Ascending aorta (tissue), 2 donors: ENCODE results near the gene SMG1. TPM values are rescaled to one million over a fixed set of nuclear protein-coding genes. Genes with fewer than 3 reads are reported as not detected.

ENCODE experiments used
- DNase-seq, 2 donors: peaks; one replicate each; pipeline ENCODE4 v3.0.0-alpha.2; 2019; ENCODE audit warnings: low spot score in 2 of 2
- H3K27ac ChIP-seq, 2 donors: fragments of 200-600 bp; sonication (generic); one replicate each; pipeline ENCODE4 v1.5.1; 2016 to 2017; ENCODE audit warnings: mild to moderate bottlenecking in 1 of 2
- H3K27me3 ChIP-seq: fragments of 200-600 bp; sonication (generic); one replicate; pipeline ENCODE4 v1.5.1; 2017
- H3K36me3 ChIP-seq, 2 donors: fragments of 200-600 bp; sonication (generic); one replicate each; pipeline ENCODE4 v1.5.1; 2016
- H3K4me1 ChIP-seq, 2 donors: fragments of 200-600 bp; sonication (generic); one replicate each; pipeline ENCODE4 v1.5.1; 2016 to 2017; ENCODE audit warnings: mild to moderate bottlenecking in 1 of 2
- H3K4me3 ChIP-seq, 2 donors: fragments of 200-600 bp; sonication (generic); one replicate each; pipeline ENCODE4 v1.5.1; 2016 to 2017; ENCODE audit warnings: mild to moderate bottlenecking in 1 of 2
- H3K9me3 ChIP-seq, 2 donors: fragments of 200-600 bp; sonication (generic); one replicate each; pipeline ENCODE4 v1.5.1; 2016
- CTCF ChIP-seq, 3 experiments: fragments of 200-600 bp in 2 of 3; fragments of 450-650 bp in 1 of 3; sonication (generic) in 2 of 3; IDR thresholded peaks; one replicate each; pipeline ENCODE4 v1.5.1; 2016 to 2019; ENCODE audit warnings: antibody characterized with exemption in 3 of 3, mild to moderate bottlenecking in 1 of 3, moderate library complexity in 1 of 3
- intact Hi-C: fragments of 100-400 bp; cut with DNase I; formaldehyde crosslinking; loops from one replicate; pipeline ENCODE4 v1.15.1; 2023
- total RNA-seq: library from RNA; depleted of rRNA; stranded (reverse); fragments of >200 nt; gene quantifications from one replicate; pipeline ENCODE4 v1.1.0, GENCODE V29; 2016

Gene SMG1
- total RNA-seq, 1 donor from 2014 or later: 48.3 TPM

GRCh38 chr16:18941471-18941870, 15.3 kb upstream of the SMG1 start:
- H3K4me1 ChIP-seq: peaks cover 0 to 4% of the 10 kb centered on the region in 2 donors
- no peak overlapping the region for H3K4me3 ChIP-seq
- H3K36me3 ChIP-seq: no peaks in the 10 kb centered on the region
- intact Hi-C loops: no loop called here
- H3K27me3 ChIP-seq: no peaks in the 10 kb centered on the region
- H3K27ac ChIP-seq: no peak overlapping the region
- no peaks in the 10 kb centered on the region for H3K9me3 ChIP-seq
- no peak for TF ChIP-seq CTCF (IDR thresholded peaks at IDR 0.05)
- DNase-seq: no peak

GRCh38 chr16:18938986-18939385, 12.8 kb upstream of the SMG1 start:
- DNase-seq: no peak
- Histone ChIP-seq H3K9me3 (no peaks in the 10 kb centered on the region), H3K4me3 (no peak overlapping the region), H3K27ac (no peak overlapping the region), H3K27me3 (no peaks in the 10 kb centered on the region), H3K4me1 (no peaks in the 10 kb centered on the region), H3K36me3 (no peaks in the 10 kb centered on the region)
- TF ChIP-seq CTCF (IDR thresholded peaks at IDR 0.05): no peak
- intact Hi-C loops: no loop called here

GRCh38 chr16:18937390-18937789, 11.2 kb upstream of the SMG1 start:
- intact Hi-C loops: no loop called here
- no peak overlapping the region for H3K4me3 ChIP-seq
- no peak for TF ChIP-seq CTCF (IDR thresholded peaks at IDR 0.05)
- H3K9me3 ChIP-seq: no peaks in the 10 kb centered on the region
- H3K4me1 ChIP-seq: peaks cover 0 to 8% of the 10 kb centered on the region in 2 donors
- no peaks in the 10 kb centered on the region for H3K27me3 ChIP-seq
- DNase-seq: no peak
- H3K27ac ChIP-seq: no peak overlapping the region
- H3K36me3 ChIP-seq: no peaks in the 10 kb centered on the region

- no peaks in the 10 kb centered on the region for H3K36me3 ChIP-seq
- H3K4me1 ChIP-seq: peaks cover 0 to 13% of the 10 kb centered on the region in 2 donors
- H3K9me3 ChIP-seq: no peaks in the 10 kb centered on the region
- no peak overlapping the region for H3K4me3 ChIP-seq
- intact Hi-C loops: no loop called here
- peak in 1 of 2 donors; percentile 54 for DNase-seq
- no peak for TF ChIP-seq CTCF (IDR thresholded peaks at IDR 0.05)
- no peak overlapping the region for H3K27ac ChIP-seq
- no peaks in the 10 kb centered on the region for H3K27me3 ChIP-seq
These were observed 10.6 kb upstream of the SMG1 start for GRCh38 chr16:18936727-18937340.

GRCh38 chr16:18933501-18933900, 7.3 kb upstream of the SMG1 start:
- peak overlapping the region; percentile 92 to 94 for H3K27ac ChIP-seq
- DNase-seq: no peak
- no peaks in the 10 kb centered on the region for H3K9me3 ChIP-seq
- no peaks in the 10 kb centered on the region for H3K27me3 ChIP-seq
- H3K4me3 ChIP-seq: no peak overlapping the region
- H3K36me3 ChIP-seq: no peaks in the 10 kb centered on the region
- TF ChIP-seq CTCF (IDR thresholded peaks at IDR 0.05): no peak
- peaks cover 0 to 18% of the 10 kb centered on the region in 2 donors for H3K4me1 ChIP-seq
- intact Hi-C loops: loop anchor here (2.0 to 5.0 kb wide), 2 partner anchors 13 to 134 kb away; partner anchors contain the start of gene COQ7
